ENCODE results near the gene TWIST2. TPM values are rescaled to one million over a fixed set of nuclear protein-coding genes. Genes with fewer than 3 reads are reported as not detected.

The TWIST2 gene
- total RNA-seq, 1 experiment from 2014 or later: 0.22 TPM

DNA sequence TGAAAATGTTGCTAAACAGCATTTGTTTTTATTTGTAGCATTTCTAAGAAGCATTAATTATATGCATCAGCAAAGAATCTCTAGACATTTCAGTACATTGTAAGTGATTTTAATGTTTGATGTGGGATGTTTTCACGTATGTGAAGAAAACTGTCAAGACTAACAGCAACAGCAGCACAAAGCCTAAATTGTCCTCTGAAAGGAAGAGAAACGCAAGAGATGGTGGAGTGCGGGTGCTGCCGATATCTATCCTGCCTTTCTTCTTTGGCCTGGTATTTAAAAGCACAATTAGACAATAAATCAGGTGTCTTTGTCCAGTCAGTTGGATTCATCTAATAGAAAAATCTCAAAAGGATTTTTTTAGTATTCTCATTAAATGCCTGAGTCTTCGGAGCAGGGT is 3.1 kb downstream of the TWIST2 start:
- Histone ChIP-seq H3K79me2 (ENCODE audit: insufficient read depth, low read length) (no peaks in the 10 kb centered on the region), H4K91ac (ENCODE audit: insufficient read length, low read depth, low read length) (no peak overlapping the region), H3K79me1 (ENCODE audit: insufficient read depth, low read depth, low read length, poor library complexity, severe bottlenecking) (no peaks in the 10 kb centered on the region), H4K5ac (ENCODE audit: insufficient read length, low read depth, low read length) (no peak overlapping the region), H3K18ac (ENCODE audit: insufficient read length, low read depth, low read length) (no peak overlapping the region), H2AFZ (ENCODE audit: low read length) (no peak overlapping the region), H3K23ac (ENCODE audit: insufficient read length, low read depth, low read length) (no peak overlapping the region), H3K14ac (ENCODE audit: insufficient read depth, low read length) (no peak overlapping the region), H4K20me1 (ENCODE audit: control insufficient read depth, insufficient read depth, insufficient read length) (no peaks in the 10 kb centered on the region), H3K27ac (ENCODE audit: insufficient read length, low read depth, low read length) (no peak overlapping the region), H3K27me3 (ENCODE audit: insufficient read depth, low read length) (peaks cover 38% of the 10 kb centered on the region; the same call in 1 of the 2 replicates), H2BK20ac (ENCODE audit: low read depth, low read length, poor library complexity, severe bottlenecking) (no peak overlapping the region), H2BK12ac (ENCODE audit: insufficient read length, low read depth, low read length) (no peak overlapping the region), H2BK5ac (ENCODE audit: insufficient read length, low read length) (no peak overlapping the region), H3K56ac (ENCODE audit: insufficient read length, low read depth, low read length) (no peak overlapping the region), H2BK120ac (ENCODE audit: low read depth, low read length, poor library complexity, severe bottlenecking) (no peak overlapping the region), H2BK15ac (ENCODE audit: low read depth, low read length) (no peak overlapping the region), H2AK5ac (ENCODE audit: insufficient read length, low read length) (no peak overlapping the region), H3K4ac (ENCODE audit: low read depth, low read length) (no peak overlapping the region), H3K9ac (ENCODE audit: extremely low read depth, insufficient read length, low read length) (no peak overlapping the region), H3K4me2 (ENCODE audit: insufficient read depth, insufficient read length, low read length) (no peak overlapping the region), H3K9me3 (ENCODE audit: control insufficient read depth, low read depth, low read length) (no peaks in the 10 kb centered on the region), H4K8ac (replicated peaks; ENCODE audit: insufficient read length, low read depth, low read length) (no peak overlapping the region), H3K23me2 (ENCODE audit: insufficient read length, low read depth, low read length, poor library complexity, severe bottlenecking) (peaks cover 25% of the 10 kb centered on the region), H3T11ph (ENCODE audit: low read length) (no peak overlapping the region), H3K4me1 (ENCODE audit: insufficient read depth, low read length) (no peaks in the 10 kb centered on the region; the same call in 1 of the 2 replicates)
- H3K27me3 Mint-ChIP-seq (ENCODE audit: low read depth): peaks cover 92% of the 10 kb centered on the region
- DNase-seq: no peak
- H3K27ac Mint-ChIP-seq: no peak overlapping the region
- WGBS (ENCODE audit: extremely low coverage, insufficient read length, low lambda C conversion rate): no CpG with 5 or more reads among the region's 5 CpGs
- H3K9me3 Mint-ChIP-seq: no peaks in the 10 kb centered on the region
- TF ChIP-seq, protein P1, sequence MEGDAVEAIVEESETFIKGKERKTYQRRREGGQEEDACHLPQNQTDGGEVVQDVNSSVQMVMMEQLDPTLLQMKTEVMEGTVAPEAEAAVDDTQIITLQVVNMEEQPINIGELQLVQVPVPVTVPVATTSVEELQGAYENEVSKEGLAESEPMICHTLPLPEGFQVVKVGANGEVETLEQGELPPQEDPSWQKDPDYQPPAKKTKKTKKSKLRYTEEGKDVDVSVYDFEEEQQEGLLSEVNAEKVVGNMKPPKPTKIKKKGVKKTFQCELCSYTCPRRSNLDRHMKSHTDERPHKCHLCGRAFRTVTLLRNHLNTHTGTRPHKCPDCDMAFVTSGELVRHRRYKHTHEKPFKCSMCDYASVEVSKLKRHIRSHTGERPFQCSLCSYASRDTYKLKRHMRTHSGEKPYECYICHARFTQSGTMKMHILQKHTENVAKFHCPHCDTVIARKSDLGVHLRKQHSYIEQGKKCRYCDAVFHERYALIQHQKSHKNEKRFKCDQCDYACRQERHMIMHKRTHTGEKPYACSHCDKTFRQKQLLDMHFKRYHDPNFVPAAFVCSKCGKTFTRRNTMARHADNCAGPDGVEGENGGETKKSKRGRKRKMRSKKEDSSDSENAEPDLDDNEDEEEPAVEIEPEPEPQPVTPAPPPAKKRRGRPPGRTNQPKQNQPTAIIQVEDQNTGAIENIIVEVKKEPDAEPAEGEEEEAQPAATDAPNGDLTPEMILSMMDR (conservative IDR thresholded peaks at IDR 0.05): no peak
- H3K4me3 Mint-ChIP-seq: no peak overlapping the region
- H3K36me3 Mint-ChIP-seq (ENCODE audit: insufficient read depth in 1 of 3, low read depth in 3 of 3): no peaks in the 10 kb centered on the region
- peaks cover 8 to 16% of the 10 kb centered on the region in 2 experiments for H3K4me1 Mint-ChIP-seq

Data from H9 (cell line).